ENCODE measurements around the gene IQSEC3. TPM values are rescaled to one million over a fixed set of nuclear protein-coding genes. Genes with fewer than 3 reads are reported as not detected.

Gene IQSEC3
- total RNA-seq, 1 experiment from 2014 or later: not detected

DNA sequence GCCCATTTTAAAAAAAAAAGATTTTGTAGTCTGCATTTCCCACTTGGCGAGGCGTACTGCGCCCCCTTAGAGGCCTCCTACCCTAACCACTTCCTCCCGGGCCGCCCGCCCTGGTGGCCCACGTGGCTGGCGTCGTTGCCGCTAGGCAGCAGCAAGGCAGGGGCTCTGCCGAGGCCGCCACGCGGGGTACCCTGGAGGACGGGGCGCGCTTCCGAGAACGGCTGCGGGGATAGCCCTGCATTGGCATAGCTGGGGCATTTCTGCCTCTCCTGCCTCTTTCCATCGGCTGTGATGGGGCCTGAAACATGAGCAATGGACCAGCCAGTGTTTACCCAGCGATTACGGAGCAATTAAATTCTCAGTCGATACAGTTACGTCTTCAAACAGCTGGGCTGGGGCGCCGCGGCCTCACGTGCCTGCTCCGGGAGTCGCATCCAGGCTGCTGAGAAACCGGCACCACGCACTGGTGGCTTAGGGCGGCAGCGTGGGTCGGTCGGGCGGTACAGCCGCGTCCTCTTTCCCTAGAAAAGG is 38.0 kb downstream of the IQSEC3 start:
- DNase-seq (ENCODE audit: unreplicated experiment): no peak
- Mint-ChIP-seq H3K36me3 (ENCODE audit: insufficient read depth, unreplicated experiment) (no peaks in the 10 kb centered on the region), H3K4me1 (ENCODE audit: insufficient read depth, unreplicated experiment) (peaks cover 3% of the 10 kb centered on the region), H3K9me3 (ENCODE audit: unreplicated experiment) (no peaks in the 10 kb centered on the region), H3K27me3 (ENCODE audit: insufficient read depth, unreplicated experiment) (peaks cover 35% of the 10 kb centered on the region), H3K27ac (ENCODE audit: low read depth, unreplicated experiment) (no peak overlapping the region), H3K4me3 (ENCODE audit: unreplicated experiment) (no peak overlapping the region)
- no TSS peak for BruUV-seq (replicated peaks)
- TF ChIP-seq, protein P1, sequence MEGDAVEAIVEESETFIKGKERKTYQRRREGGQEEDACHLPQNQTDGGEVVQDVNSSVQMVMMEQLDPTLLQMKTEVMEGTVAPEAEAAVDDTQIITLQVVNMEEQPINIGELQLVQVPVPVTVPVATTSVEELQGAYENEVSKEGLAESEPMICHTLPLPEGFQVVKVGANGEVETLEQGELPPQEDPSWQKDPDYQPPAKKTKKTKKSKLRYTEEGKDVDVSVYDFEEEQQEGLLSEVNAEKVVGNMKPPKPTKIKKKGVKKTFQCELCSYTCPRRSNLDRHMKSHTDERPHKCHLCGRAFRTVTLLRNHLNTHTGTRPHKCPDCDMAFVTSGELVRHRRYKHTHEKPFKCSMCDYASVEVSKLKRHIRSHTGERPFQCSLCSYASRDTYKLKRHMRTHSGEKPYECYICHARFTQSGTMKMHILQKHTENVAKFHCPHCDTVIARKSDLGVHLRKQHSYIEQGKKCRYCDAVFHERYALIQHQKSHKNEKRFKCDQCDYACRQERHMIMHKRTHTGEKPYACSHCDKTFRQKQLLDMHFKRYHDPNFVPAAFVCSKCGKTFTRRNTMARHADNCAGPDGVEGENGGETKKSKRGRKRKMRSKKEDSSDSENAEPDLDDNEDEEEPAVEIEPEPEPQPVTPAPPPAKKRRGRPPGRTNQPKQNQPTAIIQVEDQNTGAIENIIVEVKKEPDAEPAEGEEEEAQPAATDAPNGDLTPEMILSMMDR (IDR thresholded peaks at IDR 0.05; ENCODE audit: unreplicated experiment): no peak
- intact Hi-C loops (cut with micrococcal nuclease): no loop called here
- ChIA-PET POLR2A (interaction anchor here (0.6 kb wide), 1 partner anchor 434 kb away, joined by 3 read pairs; no protein-coding TSS in a partner anchor), CTCF (no interaction called here)

DNA sequence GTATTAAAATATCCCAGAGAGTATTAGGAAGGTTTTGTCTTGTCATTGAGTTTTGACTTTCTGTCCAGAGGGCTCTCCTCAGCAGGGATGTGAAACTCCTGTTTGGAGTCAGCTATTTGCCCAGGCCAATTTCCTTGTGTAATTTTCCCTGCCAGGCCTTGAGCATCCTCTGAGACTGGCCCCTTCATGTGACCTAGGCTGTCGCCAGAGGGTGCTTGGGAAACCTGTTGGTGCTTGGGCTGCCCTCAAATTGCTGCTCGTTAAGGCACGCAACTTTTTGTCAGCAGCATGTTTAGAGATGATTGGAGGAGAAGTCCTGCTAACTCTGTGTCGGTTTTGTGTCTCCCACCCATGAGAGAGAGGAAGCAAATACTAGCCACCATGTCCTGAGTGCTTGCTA is 39.1 kb downstream of the IQSEC3 start:
- DNase-seq (ENCODE audit: unreplicated experiment): no peak
- POLR2A ChIA-PET: no interaction called here
- Mint-ChIP-seq H3K36me3 (ENCODE audit: insufficient read depth, unreplicated experiment) (no peaks in the 10 kb centered on the region), H3K4me3 (ENCODE audit: unreplicated experiment) (no peak overlapping the region), H3K27ac (ENCODE audit: low read depth, unreplicated experiment) (no peak overlapping the region), H3K27me3 (ENCODE audit: insufficient read depth, unreplicated experiment) (peaks cover 34% of the 10 kb centered on the region), H3K9me3 (ENCODE audit: unreplicated experiment) (no peaks in the 10 kb centered on the region), H3K4me1 (ENCODE audit: insufficient read depth, unreplicated experiment) (peaks cover 7% of the 10 kb centered on the region)
- TF ChIP-seq, protein P1 (IDR thresholded peaks at IDR 0.05; ENCODE audit: unreplicated experiment): no peak
- CTCF ChIA-PET: no interaction called here
- BruUV-seq (replicated peaks): no TSS peak
- intact Hi-C loops (cut with micrococcal nuclease): no loop called here

DNA sequence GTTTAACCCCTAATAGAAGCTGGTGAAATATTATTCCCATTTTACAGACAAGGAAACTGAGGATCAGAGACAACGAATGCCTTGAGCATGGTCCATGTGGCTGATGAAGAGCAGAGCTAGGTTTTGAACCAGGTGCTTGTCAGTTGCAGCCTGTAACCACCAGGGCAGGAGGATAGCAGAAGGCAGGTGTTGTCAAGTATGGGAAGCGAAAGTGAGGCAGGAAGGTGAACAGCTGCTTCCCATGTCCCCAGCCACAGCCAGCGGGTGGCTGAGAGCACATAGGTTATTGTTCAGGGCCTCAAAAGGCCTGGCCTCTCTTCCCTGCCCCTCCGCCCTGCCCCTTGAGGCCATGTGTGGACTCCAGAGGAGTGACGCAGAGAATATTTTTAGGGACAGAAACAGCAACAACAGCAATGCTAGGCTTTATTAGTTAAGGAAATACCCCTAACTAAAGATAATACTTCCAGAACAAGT is 39.6 kb downstream of the IQSEC3 start:
- peaks cover 7% of the 10 kb centered on the region for H3K4me1 Mint-ChIP-seq (ENCODE audit: insufficient read depth, unreplicated experiment)
- TF ChIP-seq, protein P1 (IDR thresholded peaks at IDR 0.05; ENCODE audit: unreplicated experiment): no peak
- H3K36me3 Mint-ChIP-seq (ENCODE audit: insufficient read depth, unreplicated experiment): no peaks in the 10 kb centered on the region
- H3K27me3 Mint-ChIP-seq (ENCODE audit: insufficient read depth, unreplicated experiment): peaks cover 33% of the 10 kb centered on the region
- ChIA-PET POLR2A (no interaction called here), CTCF (no interaction called here)
- no peak overlapping the region for H3K27ac Mint-ChIP-seq (ENCODE audit: low read depth, unreplicated experiment)
- no TSS peak for BruUV-seq (replicated peaks)
- intact Hi-C loops (cut with micrococcal nuclease): no loop called here
- no peak for DNase-seq (ENCODE audit: unreplicated experiment)
- H3K4me3 Mint-ChIP-seq (ENCODE audit: unreplicated experiment): no peak overlapping the region
- H3K9me3 Mint-ChIP-seq (ENCODE audit: unreplicated experiment): no peaks in the 10 kb centered on the region

DNA sequence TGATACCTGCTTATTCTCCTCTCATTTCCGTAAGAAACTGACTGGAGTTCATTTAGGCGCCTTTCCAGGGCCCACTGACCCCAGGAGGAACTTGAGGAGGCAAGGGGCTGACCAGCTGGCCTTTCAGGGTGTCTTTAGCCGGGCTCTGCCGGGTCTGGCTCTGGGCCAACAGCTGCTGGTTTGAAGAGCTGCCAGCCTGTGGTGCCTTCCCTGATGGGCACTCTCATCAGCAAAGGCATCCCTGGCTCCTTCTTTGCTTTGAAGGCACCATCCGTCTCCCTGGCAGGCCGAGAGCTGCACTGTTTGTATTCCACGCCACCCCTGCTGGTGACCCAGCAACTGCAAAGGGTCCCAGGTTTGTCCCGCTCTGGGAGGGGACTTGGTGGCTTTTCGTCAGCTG is 42.0 kb downstream of the IQSEC3 start:
- TF ChIP-seq, protein P1 (IDR thresholded peaks at IDR 0.05; ENCODE audit: unreplicated experiment): no peak
- CTCF ChIA-PET: interaction anchor here (0.7 to 1.6 kb wide), 2 partner anchors 9 to 64 kb away, joined by 4 to 5 read pairs; no protein-coding TSS in a partner anchor
- intact Hi-C loops (cut with micrococcal nuclease): no loop called here
- Mint-ChIP-seq H3K27me3 (ENCODE audit: insufficient read depth, unreplicated experiment) (peaks cover 42% of the 10 kb centered on the region), H3K4me1 (ENCODE audit: insufficient read depth, unreplicated experiment) (peaks cover 7% of the 10 kb centered on the region), H3K9me3 (ENCODE audit: unreplicated experiment) (no peaks in the 10 kb centered on the region), H3K36me3 (ENCODE audit: insufficient read depth, unreplicated experiment) (no peaks in the 10 kb centered on the region), H3K4me3 (ENCODE audit: unreplicated experiment) (no peak overlapping the region), H3K27ac (ENCODE audit: low read depth, unreplicated experiment) (no peak overlapping the region)
- BruUV-seq (replicated peaks): no TSS peak
- DNase-seq (ENCODE audit: unreplicated experiment): peak; percentile 30
- POLR2A ChIA-PET: no interaction called here
